GM12878 (cell line): Measurements from ENCODE around the gene TMEM86B. TPM values are rescaled to one million over a fixed set of nuclear protein-coding genes. Genes with fewer than 3 reads are reported as not detected.

ENCODE experiments used
- ATAC-seq: fragments of 200-7000 bp; cut with Tn5 transposase; 3 replicates; pipeline ENCODE4 v1.9.1; 2020; ENCODE audit warnings: mild to moderate bottlenecking, moderate library complexity
- BruUV-seq: library from RNA; stranded (reverse); fragments of 400-500 nt; replicated peaks from 2 replicates; lab custom pipeline; 2021; lab: Mats Ljungman, UMichigan
- CTCF ChIA-PET: fragments of 300-600 bp; sonication (Branson Sonifier 250); formaldehyde crosslinking; extraction: SDS; loops from one replicate; lab custom pipeline; 2021; ENCODE audit warnings: inconsistent platforms; lab: Yijun Ruan, JAX
- POLR2A ChIA-PET: fragments of 350-600 bp; formaldehyde crosslinking; extraction: SDS; loops from one replicate; lab custom pipeline; 2021; ENCODE audit warnings: inconsistent platforms; lab: Charles Lee
- RAD21 ChIA-PET: fragments of 300-600 bp; sonication (Branson Sonifier 250); formaldehyde crosslinking; loops from one replicate; lab custom pipeline; 2023; ENCODE audit warnings: antibody characterized with exemption; ENCODE audit not compliant: unreplicated experiment; lab: Charles Lee
- SMC1A ChIA-PET: fragments of 300-600 bp; sonication (Branson Sonifier 250); formaldehyde crosslinking; loops from one replicate; lab custom pipeline; 2023; ENCODE audit not compliant: unreplicated experiment, uncharacterized antibody; lab: Charles Lee
- DNase-seq: peaks from one replicate; pipeline ENCODE4 v3.0.0-alpha.2; 2011; ENCODE audit warnings: low read depth, low spot score
- FAIRE-seq: peaks from 3 replicates; lab custom pipeline; 2011; peaks lifted over from hg19 to GRCh38; lab: Jason Lieb, UNC
- H2AFZ ChIP-seq: 2 replicates; pipeline ENCODE4 v1.6.0; 2011; ENCODE audit warnings: low read depth, low read length, control low read depth; ENCODE audit not compliant: control insufficient read depth
- H3K27ac ChIP-seq: 2 replicates; pipeline ENCODE4 v1.5.1; 2011; ENCODE audit warnings: control low read depth; ENCODE audit not compliant: control insufficient read depth, insufficient read depth
- H3K27me3 ChIP-seq, 2 experiments: replicated peaks in 1 of 2; 2 replicates each; pipeline versions ENCODE4 v1.6.0 to v1.6.1; 2011; ENCODE audit warnings: low read length in 1 of 2; ENCODE audit not compliant: control insufficient read depth in 2 of 2, insufficient read depth in 2 of 2
- H3K36me3 ChIP-seq, 2 experiments: 2 replicates each; pipeline ENCODE4 v1.5.1; 2011; ENCODE audit warnings: low read length in 1 of 2; ENCODE audit not compliant: control insufficient read depth in 2 of 2, insufficient read depth in 2 of 2
- H3K4me1 ChIP-seq: 2 replicates; pipeline ENCODE4 v1.6.1; 2011; ENCODE audit warnings: mild to moderate bottlenecking, low read length, moderate library complexity, mixed read lengths; ENCODE audit not compliant: control insufficient read depth, insufficient read depth
- H3K4me2 ChIP-seq: 2 replicates; pipeline ENCODE4 v1.6.0; 2011; ENCODE audit warnings: control low read depth; ENCODE audit not compliant: control insufficient read depth, insufficient read depth
- H3K4me3 ChIP-seq: fragments of 200-600 bp; sonication (generic); 2 replicates; pipeline ENCODE4 v1.5.1; 2016
- H3K79me2 ChIP-seq: 2 replicates; pipeline ENCODE4 v1.6.0; 2011; ENCODE audit warnings: low read length; ENCODE audit not compliant: control insufficient read depth, insufficient read depth
- H3K9ac ChIP-seq: 2 replicates; pipeline ENCODE4 v1.8.0; 2011; ENCODE audit warnings: low read length, control low read depth, mixed read lengths; ENCODE audit not compliant: control insufficient read depth, insufficient read depth
- H3K9me3 ChIP-seq: replicated peaks from 3 replicates; pipeline ENCODE4 v1.5.1; 2011; ENCODE audit warnings: mild to moderate bottlenecking, low read length; ENCODE audit not compliant: control insufficient read depth, insufficient read depth
- H4K20me1 ChIP-seq: 2 replicates; pipeline ENCODE4 v1.6.0; 2011; ENCODE audit not compliant: control insufficient read depth, insufficient read depth
- CEBPB ChIP-seq, 2 experiments: fragments of 150-350 bp in 1 of 2; IDR thresholded peaks; 2 replicates each; pipeline ENCODE4 v1.6.1; 2012 to 2014; ENCODE audit warnings: low read depth in 2 of 2, low read length in 2 of 2, borderline replicate concordance in 1 of 2, inconsistent platforms in 1 of 2
- CHD4 ChIP-seq: fragments of 200-600 bp; sonication (generic); IDR thresholded peaks from 2 replicates; pipeline ENCODE4 v1.6.1; 2016; ENCODE audit warnings: mild to moderate bottlenecking
- GATAD2B ChIP-seq: fragments of 450-650 bp; conservative IDR thresholded peaks from 2 replicates; pipeline ENCODE4 v1.6.1; 2017; ENCODE audit warnings: low read depth, mild to moderate bottlenecking, moderate library complexity
- HDGF ChIP-seq: fragments of 450-650 bp; IDR thresholded peaks from 2 replicates; pipeline ENCODE4 v1.6.1; 2016; ENCODE audit warnings: antibody characterized with exemption
- KAT2A ChIP-seq: conservative IDR thresholded peaks from 2 replicates; pipeline ENCODE4 v1.6.1; 2011; ENCODE audit warnings: low read depth, low read length; ENCODE audit not compliant: control insufficient read depth
- MXI1 ChIP-seq: fragments of 150-350 bp; IDR thresholded peaks from 2 replicates; pipeline ENCODE4 v1.6.1; 2011; ENCODE audit warnings: low read depth, mild to moderate bottlenecking, inconsistent platforms, low read length, improper control_type of control experiment
- NR2C2 ChIP-seq: IDR thresholded peaks from 2 replicates; pipeline ENCODE4 v1.6.1; 2011; ENCODE audit warnings: borderline replicate concordance, low read depth; ENCODE audit not compliant: control insufficient read depth, insufficient read length
- PAX8 ChIP-seq: fragments of 450-650 bp; IDR thresholded peaks from 2 replicates; pipeline ENCODE4 v1.6.1; 2017; ENCODE audit warnings: mild to moderate bottlenecking, moderate library complexity
- POU2F2 ChIP-seq: IDR thresholded peaks from 3 replicates; pipeline ENCODE4 v1.6.1; 2011; ENCODE audit warnings: low read depth, mild to moderate bottlenecking, low read length, borderline replicate concordance
- WRNIP1 ChIP-seq: IDR thresholded peaks from 2 replicates; pipeline ENCODE4 v1.6.1; 2011; ENCODE audit warnings: low read depth, low read length, improper control_type of control experiment, borderline replicate concordance
- ZNF217 ChIP-seq: fragments of 450-650 bp; IDR thresholded peaks from 2 replicates; pipeline ENCODE4 v1.6.1; 2017; ENCODE audit warnings: antibody characterized with exemption, mild to moderate bottlenecking
- WGBS: methylation state at CpG from one replicate; pipeline ENCODE4 v1.1.6; 2016; ENCODE audit warnings: low lambda C conversion rate; ENCODE audit not compliant: insufficient replicate concordance, insufficient coverage; ENCODE audit errors: missing lambda C conversion rate; 5-methylcytosine and 5-hydroxymethylcytosine counted together
- in situ Hi-C: fragments of 300-500 bp; cut with MboI; formaldehyde crosslinking; loops from 9 replicates; pipeline ENCODE4 v1.14.3; 2018; ENCODE audit warnings: mixed read lengths
- intact Hi-C: fragments of 100-400 bp; cut with micrococcal nuclease; formaldehyde crosslinking; loops from one replicate; pipeline ENCODE4 v1.14.2; 2022; ENCODE audit not compliant: unreplicated experiment
- polyA plus RNA-seq, 11 experiments: library from polyadenylated mRNA; depleted of rRNA in 4 of 11; unstranded in 6 of 11; stranded (reverse) in 5 of 11; fragments of >200 nt; fragmentation: Nextera tagmentation in 4 of 11; fragmentation: Illumina TruSeq in 1 of 11; extraction: Ambion mirVana in 4 of 11; extraction: Trizol in 1 of 11; gene quantifications; 1 replicate in 1 of 11; 2 replicates in 10 of 11; pipeline versions ENCODE4 v1.2.1 to v1.2.3, GENCODE V29; 2011 to 2016; ENCODE audit warnings: inconsistent platforms in 2 of 11, missing spikeins in 2 of 11, low read depth in 1 of 11
- total RNA-seq, 4 experiments: library from RNA; depleted of rRNA in 3 of 4; stranded (reverse); fragments of >200 nt in 3 of 4; fragmentation: Illumina TruSeq in 1 of 4; extraction: Trizol in 1 of 4; gene quantifications; 2 replicates each; pipeline versions ENCODE4 v1.2.1 to v1.2.3, GENCODE V29; 2013 to 2021
- TF ChIP-seq, protein P1 (sequence below): IDR thresholded peaks from 2 replicates; pipeline ENCODE4 v1.6.1; 2012; ENCODE audit warnings: low read depth, low read length, improper control_type of control experiment
- TF ChIP-seq, protein P2 (sequence below): IDR thresholded peaks from 2 replicates; pipeline ENCODE4 v1.6.1; 2012; ENCODE audit warnings: improper control_type of control experiment, low read depth, low read length; ENCODE audit not compliant: insufficient replicate concordance

TMEM86B gene
- total and polyA plus RNA-seq, 10 of the 15 experiments (the other 5 are each of a cell fraction or from before 2014, with no cell fraction given): 0.26 to 10.6 (median 1.8) TPM

DNA sequence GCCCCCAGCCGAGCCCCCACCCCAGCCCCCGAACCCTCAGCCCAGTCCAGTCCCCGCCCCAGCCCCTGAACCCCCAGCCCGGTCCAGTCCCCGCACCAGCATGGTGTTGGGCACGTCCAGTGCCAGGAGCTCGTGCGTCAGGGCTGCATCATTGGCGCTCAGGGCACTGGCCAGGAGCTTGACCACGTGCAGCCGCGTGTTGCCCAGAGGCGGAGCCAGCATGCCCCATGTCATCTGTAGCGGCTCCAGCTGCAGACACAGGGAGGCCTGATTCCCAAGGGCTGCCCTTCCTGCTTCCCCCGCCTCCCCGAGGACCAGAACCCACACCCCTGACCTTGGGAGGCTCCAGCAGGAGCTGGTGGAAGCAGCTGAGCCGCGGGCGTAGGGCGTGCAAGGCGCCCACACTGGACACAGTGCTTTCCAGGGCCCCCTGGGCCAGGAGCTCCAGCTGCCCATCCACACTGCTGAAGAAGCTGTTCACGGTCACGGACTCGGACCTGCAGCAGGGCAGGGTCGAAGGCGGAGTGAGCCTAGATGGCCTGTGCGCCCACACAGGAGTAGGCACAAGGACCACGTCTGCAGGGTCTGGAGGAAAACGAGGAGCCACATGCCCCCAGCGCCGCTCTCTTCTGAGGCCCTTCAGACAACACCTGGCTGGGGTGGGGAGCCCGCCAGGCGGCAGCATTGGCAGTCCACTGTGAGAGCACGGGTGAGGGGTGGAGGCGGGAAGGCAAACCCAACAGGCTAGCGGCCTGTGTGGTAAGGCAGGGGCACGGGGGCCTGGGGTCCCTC, 12.8 kb upstream of the TMEM86B start:
- Histone ChIP-seq H3K4me1 (no peaks in the 10 kb centered on the region), H2AFZ (no peak overlapping the region), H3K27me3 (no peaks in the 10 kb centered on the region), H3K4me3 (no peak overlapping the region), H3K9me3 (no peaks in the 10 kb centered on the region), H3K4me2 (no peak overlapping the region), H3K27ac (no peak overlapping the region)
- 97% methylated on average over 35 of the region's 37 CpGs for WGBS
- in situ Hi-C loops: no loop called here
- FAIRE-seq (no peak), DNase-seq (no peak)
- ChIA-PET RAD21 (no interaction called here), SMC1A (no interaction called here)
- TF ChIP-seq HDGF: no peak
- TF ChIP-seq KAT2A: no peak
- TF ChIP-seq ZNF217: no peak
- TF ChIP-seq GATAD2B: no peak
- no peak for TF ChIP-seq CHD4
- TF ChIP-seq MXI1: no peak
- no peak for TF ChIP-seq POU2F2
- TF ChIP-seq, all 136 proteins: peak for 0
- CTCF ChIA-PET: no interaction called here
- no peak for ATAC-seq
- intact Hi-C loops: no loop called here
- no peak overlapping the region for H3K9ac ChIP-seq
- POLR2A ChIA-PET: no interaction called here
- no TSS peak for BruUV-seq
- peaks cover 33 to 69% of the 10 kb centered on the region in 2 experiments; a peak in 3 of 4 replicates for H3K36me3 ChIP-seq
- H4K20me1 ChIP-seq: no peaks in the 10 kb centered on the region
- no peaks in the 10 kb centered on the region for H3K79me2 ChIP-seq

DNA sequence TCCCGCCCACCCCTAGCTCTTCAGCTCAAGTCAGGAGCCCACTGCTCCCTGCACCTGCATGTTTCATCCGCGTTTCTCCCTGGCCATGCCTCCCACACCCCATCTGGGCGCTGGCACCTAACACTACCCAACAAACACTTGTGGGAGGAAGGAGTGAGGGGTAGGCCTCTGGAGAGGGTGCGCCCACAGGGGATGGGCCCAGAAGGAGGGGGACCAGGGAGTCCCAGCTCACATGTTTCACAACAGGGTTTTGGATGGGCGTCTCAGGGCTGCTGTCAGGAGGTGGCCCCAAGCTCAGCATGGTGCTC, 12.1 kb upstream of the TMEM86B start:
- Histone ChIP-seq H3K9me3 (no peaks in the 10 kb centered on the region), H3K79me2 (no peaks in the 10 kb centered on the region), H3K9ac (no peak overlapping the region), H3K27ac (no peak overlapping the region), H4K20me1 (no peaks in the 10 kb centered on the region), H3K4me3 (no peak overlapping the region), H3K27me3 (no peaks in the 10 kb centered on the region), H3K4me2 (no peak overlapping the region), H2AFZ (no peak overlapping the region), H3K4me1 (no peaks in the 10 kb centered on the region), H3K36me3 (peaks cover 36 to 70% of the 10 kb centered on the region in 2 experiments)
- ChIA-PET CTCF (no interaction called here), SMC1A (no interaction called here), RAD21 (no interaction called here), POLR2A (no interaction called here)
- 99% methylated on average over 6 of the region's 6 CpGs for WGBS
- no TSS peak for BruUV-seq
- intact Hi-C loops: no loop called here
- in situ Hi-C loops: no loop called here
- no peak for FAIRE-seq
- ATAC-seq: no peak
- DNase-seq: no peak
- TF ChIP-seq NR2C2 (no peak), CEBPB (IDR thresholded peaks at IDR 0.05; ENCODE audit: borderline replicate concordance in 1 of 2, low read depth in 2 of 2, low read length in 2 of 2) (no peak), PAX8 (no peak), WRNIP1 (no peak)
- TF ChIP-seq, protein P1, sequence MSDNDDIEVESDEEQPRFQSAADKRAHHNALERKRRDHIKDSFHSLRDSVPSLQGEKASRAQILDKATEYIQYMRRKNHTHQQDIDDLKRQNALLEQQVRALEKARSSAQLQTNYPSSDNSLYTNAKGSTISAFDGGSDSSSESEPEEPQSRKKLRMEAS: no peak
- TF ChIP-seq, protein P2, sequence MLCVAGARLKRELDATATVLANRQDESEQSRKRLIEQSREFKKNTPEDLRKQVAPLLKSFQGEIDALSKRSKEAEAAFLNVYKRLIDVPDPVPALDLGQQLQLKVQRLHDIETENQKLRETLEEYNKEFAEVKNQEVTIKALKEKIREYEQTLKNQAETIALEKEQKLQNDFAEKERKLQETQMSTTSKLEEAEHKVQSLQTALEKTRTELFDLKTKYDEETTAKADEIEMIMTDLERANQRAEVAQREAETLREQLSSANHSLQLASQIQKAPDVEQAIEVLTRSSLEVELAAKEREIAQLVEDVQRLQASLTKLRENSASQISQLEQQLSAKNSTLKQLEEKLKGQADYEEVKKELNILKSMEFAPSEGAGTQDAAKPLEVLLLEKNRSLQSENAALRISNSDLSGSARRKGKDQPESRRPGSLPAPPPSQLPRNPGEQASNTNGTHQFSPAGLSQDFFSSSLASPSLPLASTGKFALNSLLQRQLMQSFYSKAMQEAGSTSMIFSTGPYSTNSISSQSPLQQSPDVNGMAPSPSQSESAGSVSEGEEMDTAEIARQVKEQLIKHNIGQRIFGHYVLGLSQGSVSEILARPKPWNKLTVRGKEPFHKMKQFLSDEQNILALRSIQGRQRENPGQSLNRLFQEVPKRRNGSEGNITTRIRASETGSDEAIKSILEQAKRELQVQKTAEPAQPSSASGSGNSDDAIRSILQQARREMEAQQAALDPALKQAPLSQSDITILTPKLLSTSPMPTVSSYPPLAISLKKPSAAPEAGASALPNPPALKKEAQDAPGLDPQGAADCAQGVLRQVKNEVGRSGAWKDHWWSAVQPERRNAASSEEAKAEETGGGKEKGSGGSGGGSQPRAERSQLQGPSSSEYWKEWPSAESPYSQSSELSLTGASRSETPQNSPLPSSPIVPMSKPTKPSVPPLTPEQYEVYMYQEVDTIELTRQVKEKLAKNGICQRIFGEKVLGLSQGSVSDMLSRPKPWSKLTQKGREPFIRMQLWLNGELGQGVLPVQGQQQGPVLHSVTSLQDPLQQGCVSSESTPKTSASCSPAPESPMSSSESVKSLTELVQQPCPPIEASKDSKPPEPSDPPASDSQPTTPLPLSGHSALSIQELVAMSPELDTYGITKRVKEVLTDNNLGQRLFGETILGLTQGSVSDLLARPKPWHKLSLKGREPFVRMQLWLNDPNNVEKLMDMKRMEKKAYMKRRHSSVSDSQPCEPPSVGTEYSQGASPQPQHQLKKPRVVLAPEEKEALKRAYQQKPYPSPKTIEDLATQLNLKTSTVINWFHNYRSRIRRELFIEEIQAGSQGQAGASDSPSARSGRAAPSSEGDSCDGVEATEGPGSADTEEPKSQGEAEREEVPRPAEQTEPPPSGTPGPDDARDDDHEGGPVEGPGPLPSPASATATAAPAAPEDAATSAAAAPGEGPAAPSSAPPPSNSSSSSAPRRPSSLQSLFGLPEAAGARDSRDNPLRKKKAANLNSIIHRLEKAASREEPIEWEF: no peak
